Upper lobe of left lung (tissue), 6 donors: ENCODE data around the gene DCAF4. TPM values are rescaled to one million over a fixed set of nuclear protein-coding genes. Genes with fewer than 3 reads are reported as not detected.
A peak's percentile ranks its signal among the peaks of the same experiment; 100 is the strongest.

Experiments
- ATAC-seq, 2 donors: fragments of 200-7000 bp; cut with Tn5 transposase; one replicate each; pipeline ENCODE4 v1.9.1; 2022; ENCODE audit warnings: mild to moderate bottlenecking in 2 of 2, moderate library complexity in 2 of 2; ENCODE audit not compliant: low FRiP score in 2 of 2
- DNase-seq, 2 donors: peaks; one replicate each; pipeline ENCODE4 v3.0.0-alpha.2; 2019 to 2020
- H3K27ac ChIP-seq, 4 donors: fragments of 200-600 bp; sonication (generic); one replicate each; pipeline ENCODE4 v1.5.1; 2016 to 2019
- H3K27me3 ChIP-seq, 4 donors: fragments of 200-600 bp; sonication (generic); one replicate each; pipeline ENCODE4 v1.5.1; 2017 to 2019
- H3K36me3 ChIP-seq, 4 donors: fragments of 200-600 bp; sonication (generic); one replicate each; pipeline ENCODE4 v1.5.1; 2016 to 2019
- H3K4me1 ChIP-seq, 4 donors: fragments of 200-600 bp; sonication (generic); one replicate each; pipeline ENCODE4 v1.5.1; 2018 to 2019
- H3K4me3 ChIP-seq, 4 donors: fragments of 200-600 bp; sonication (generic); one replicate each; pipeline ENCODE4 v1.5.1; 2017 to 2019; ENCODE audit warnings: mild to moderate bottlenecking in 2 of 4, moderate library complexity in 1 of 4
- H3K9me3 ChIP-seq, 4 donors: fragments of 200-600 bp; sonication (generic); one replicate each; pipeline ENCODE4 v1.5.1; 2018 to 2019
- CTCF ChIP-seq, 6 experiments: fragments of 450-650 bp in 4 of 6; fragments of 200-600 bp in 2 of 6; sonication (generic) in 2 of 6; IDR thresholded peaks; one replicate each; pipeline ENCODE4 v1.5.1; 2016 to 2019; ENCODE audit warnings: antibody characterized with exemption in 6 of 6
- EP300 ChIP-seq, 4 donors: sonication (generic); formaldehyde crosslinking; IDR thresholded peaks; one replicate each; pipeline ENCODE4 v1.5.1; 2017; ENCODE audit warnings: antibody characterized with exemption in 4 of 4, control low read depth in 2 of 4
- POLR2A ChIP-seq, 4 donors: fragments of 450-650 bp; IDR thresholded peaks; one replicate each; pipeline ENCODE4 v1.5.1; 2016 to 2017; ENCODE audit warnings: antibody characterized with exemption in 4 of 4, mild to moderate bottlenecking in 2 of 4
- POLR2AphosphoS5 ChIP-seq, 2 donors: sonication (generic); formaldehyde crosslinking; IDR thresholded peaks; one replicate each; pipeline ENCODE4 v1.5.1; 2017; ENCODE audit warnings: antibody characterized with exemption in 2 of 2
- WGBS, 2 donors: methylation state at CpG; one replicate each; pipeline ENCODE4 v1.1.5; 2017 to 2018; 5-methylcytosine and 5-hydroxymethylcytosine counted together
- total RNA-seq, 6 donors: library from RNA; depleted of rRNA in 4 of 6; stranded (reverse); fragments of >200 nt in 4 of 6; gene quantifications; one replicate each; pipeline versions ENCODE4 v1.1.0 to v1.2.1, GENCODE V29; 2016 to 2021
- donor health status: DM: no; HTN: no; CAD: no; lungs with moderate emphysema.
- donor health status: DM: no; HTN: yes; CAD: no; lungs with severe emphysema.

The DCAF4 gene
- total RNA-seq, 6 donors from 2014 or later, result 15.4 to 46.1 (median 19.0) TPM

GRCh38 chr14:72929316-72930080 is 3.2 kb downstream of the DCAF4 start:
- H3K9me3 ChIP-seq, result no peaks in the 10 kb centered on the region
- H3K4me1 ChIP-seq, result peaks cover 7 to 21% (median 11%) of the 10 kb centered on the region in 4 donors
- ATAC-seq (no peak), DNase-seq (peak in 1 of 2 donors; percentile 83)
- no peaks in the 10 kb centered on the region for H3K27me3 ChIP-seq
- no peaks in the 10 kb centered on the region for H3K36me3 ChIP-seq
- no peak for TF ChIP-seq POLR2AphosphoS5 (IDR thresholded peaks at IDR 0.05)
- no peak for TF ChIP-seq POLR2A (IDR thresholded peaks at IDR 0.05)
- no peak for TF ChIP-seq EP300 (IDR thresholded peaks at IDR 0.05)
- TF ChIP-seq CTCF (IDR thresholded peaks at IDR 0.05), result no peak
- H3K27ac ChIP-seq, result no peak overlapping the region
- WGBS, 2 donors, result 93 to 98% methylated on average over 41 to 43 of the region's 43 CpGs
- no peak overlapping the region for H3K4me3 ChIP-seq

GRCh38 chr14:72932893-72933292 is 6.6 kb downstream of the DCAF4 start:
- Histone ChIP-seq H3K27ac (no peak overlapping the region), H3K9me3 (no peaks in the 10 kb centered on the region), H3K36me3 (peaks cover 0 to 1% (median under 1%) of the 10 kb centered on the region in 4 donors), H3K27me3 (no peaks in the 10 kb centered on the region), H3K4me1 (peaks cover 0 to under 1% (median under 1%) of the 10 kb centered on the region in 4 donors), H3K4me3 (no peak overlapping the region)
- no peak for DNase-seq
- 89 to 100% methylated on average over 7 of the region's 7 CpGs for WGBS, 2 donors
- no peak for ATAC-seq
- TF ChIP-seq POLR2A (IDR thresholded peaks at IDR 0.05) (no peak), EP300 (IDR thresholded peaks at IDR 0.05) (no peak), CTCF (IDR thresholded peaks at IDR 0.05) (no peak), POLR2AphosphoS5 (IDR thresholded peaks at IDR 0.05) (no peak)

- ATAC-seq (no peak), DNase-seq (no peak)
- Histone ChIP-seq H3K4me1 (no peaks in the 10 kb centered on the region), H3K36me3 (peaks cover 5 to 57% (median 33%) of the 10 kb centered on the region in 4 donors), H3K27me3 (no peaks in the 10 kb centered on the region), H3K9me3 (no peaks in the 10 kb centered on the region), H3K27ac (no peak overlapping the region), H3K4me3 (no peak overlapping the region)
- 73 to 84% methylated on average over 5 to 13 of the region's 13 CpGs for WGBS, 2 donors
- no peak for TF ChIP-seq POLR2AphosphoS5 (IDR thresholded peaks at IDR 0.05)
- TF ChIP-seq EP300 (IDR thresholded peaks at IDR 0.05), result no peak
- no peak for TF ChIP-seq CTCF (IDR thresholded peaks at IDR 0.05)
- no peak for TF ChIP-seq POLR2A (IDR thresholded peaks at IDR 0.05)
These were observed 13.4 kb downstream of the DCAF4 start for GRCh38 chr14:72939630-72940029.

- no peak overlapping the region for H3K4me3 ChIP-seq
- DNase-seq (no peak), ATAC-seq (no peak)
- no peaks in the 10 kb centered on the region for H3K27me3 ChIP-seq
- no peak overlapping the region for H3K27ac ChIP-seq
- TF ChIP-seq POLR2A (IDR thresholded peaks at IDR 0.05), result no peak
- TF ChIP-seq EP300 (IDR thresholded peaks at IDR 0.05), result no peak
- no peak for TF ChIP-seq POLR2AphosphoS5 (IDR thresholded peaks at IDR 0.05)
- no peak for TF ChIP-seq CTCF (IDR thresholded peaks at IDR 0.05)
- WGBS, 2 donors, result 86 to 88% methylated on average over 12 of the region's 12 CpGs
- no peaks in the 10 kb centered on the region for H3K4me1 ChIP-seq
- H3K9me3 ChIP-seq, result no peaks in the 10 kb centered on the region
- H3K36me3 ChIP-seq, result peaks cover 5 to 57% (median 33%) of the 10 kb centered on the region in 4 donors
These were observed 15.2 kb downstream of the DCAF4 start for GRCh38 chr14:72941286-72941985.
